ENCODE data around the gene COL4A5.
"Not testable (repeated sequence)": the region's sequence is repeated elsewhere in the genome, so short reads cannot be mapped to it uniquely, and the experiment has no call there.

The COL4A5 gene

GRCh38 chrX:108456971-108457477 lies 17.4 kb downstream of the COL4A5 start:
- DNase-seq (ENCODE audit: low spot score): no peak

GRCh38 chrX:108464604-108465003 lies 25.0 kb downstream of the COL4A5 start:
- no peak for DNase-seq (ENCODE audit: low spot score)

DNA sequence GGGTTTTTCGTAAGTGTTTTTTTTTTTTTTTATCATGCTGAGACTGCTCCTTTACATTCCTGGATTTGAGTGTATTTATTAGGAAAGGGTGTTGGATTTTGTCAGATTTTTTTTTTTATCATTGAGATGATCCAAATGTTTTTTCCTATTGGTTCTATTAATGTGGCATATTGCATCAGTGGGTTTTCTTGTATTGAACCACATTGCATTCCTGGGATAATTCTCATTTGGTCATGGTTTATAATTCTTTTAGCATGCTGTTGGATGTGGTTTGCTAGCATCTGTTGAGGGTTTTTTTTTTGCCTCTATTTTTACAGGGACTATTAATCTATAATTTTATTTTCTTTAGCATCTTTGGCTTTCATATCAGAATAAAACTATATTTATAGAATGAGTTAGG lies 28.8 kb downstream of the COL4A5 start:
- no peak for DNase-seq (ENCODE audit: low spot score)

DNA sequence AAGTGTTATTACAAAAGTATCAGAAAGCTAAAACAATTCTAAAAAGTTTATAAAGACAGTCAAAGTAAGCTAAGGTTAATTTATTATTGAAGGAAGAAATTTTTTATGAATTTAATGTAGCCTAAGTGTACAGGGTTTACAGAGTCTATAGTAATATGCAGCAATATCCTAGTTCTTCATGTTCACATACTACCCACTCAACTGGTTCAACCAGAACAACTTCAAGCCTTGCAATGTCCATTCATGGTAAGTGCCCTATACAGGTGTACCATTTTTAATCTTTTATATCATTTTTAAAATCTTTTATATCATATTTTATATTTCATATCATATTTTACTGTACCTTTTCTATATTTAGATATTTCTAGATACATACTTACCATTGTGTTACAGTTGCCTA lies 34.3 kb downstream of the COL4A5 start:
- no peak for DNase-seq (ENCODE audit: low spot score)

- not testable (repeated sequence) for DNase-seq (ENCODE audit: low spot score)
Measured at GRCh38 chrX:108481528-108481927, 41.9 kb downstream of the COL4A5 start.

DNA sequence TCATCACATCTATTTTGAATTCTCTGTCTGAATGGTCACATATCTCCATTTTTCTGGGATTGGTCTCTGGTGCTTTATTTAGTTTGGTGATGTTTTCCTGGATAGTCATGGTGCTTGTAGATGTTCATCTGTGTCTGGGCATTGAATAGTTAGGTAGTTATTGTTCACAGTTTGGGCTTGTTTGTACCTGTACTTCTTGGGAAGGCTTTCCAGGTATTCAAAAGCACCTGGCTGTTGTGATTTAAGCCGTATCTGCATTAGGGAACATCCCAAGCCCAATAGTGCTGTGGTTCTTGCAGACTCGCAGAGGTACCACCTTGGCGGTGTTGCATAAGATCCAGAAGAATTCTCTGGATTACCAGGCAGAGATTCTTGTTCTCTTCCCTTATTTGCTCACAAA lies 44.6 kb downstream of the COL4A5 start:
- DNase-seq (ENCODE audit: low spot score): no peak

DNA sequence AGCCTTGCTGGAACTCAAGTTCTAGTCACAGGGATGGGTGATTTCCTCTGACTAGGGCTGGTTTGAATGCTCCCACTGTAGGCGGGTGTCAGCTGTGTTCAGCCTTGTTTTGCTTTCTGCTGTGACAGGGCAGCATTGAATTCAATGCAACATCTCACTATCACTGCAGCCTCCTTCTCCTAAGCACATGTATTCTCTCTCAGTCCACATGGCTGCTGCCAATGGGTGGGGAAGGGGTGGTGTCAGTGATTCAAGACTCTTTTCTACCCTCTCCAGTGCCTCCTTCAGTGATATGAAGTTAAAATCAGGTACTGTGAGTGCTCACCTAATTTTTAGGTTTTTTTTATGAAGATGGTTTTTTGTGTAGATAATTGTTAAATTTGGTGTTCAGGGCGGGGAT lies 46.3 kb downstream of the COL4A5 start:
- DNase-seq (ENCODE audit: low spot score): no peak

- no peak for DNase-seq (ENCODE audit: low spot score)
Measured at GRCh38 chrX:108494406-108495090, 54.9 kb downstream of the COL4A5 start.

GRCh38 chrX:108511721-108512120 lies 72.1 kb downstream of the COL4A5 start:
- DNase-seq (ENCODE audit: low spot score): no peak

- peak; percentile 1 for DNase-seq (ENCODE audit: low spot score)
Measured at GRCh38 chrX:108516184-108516583, 76.5 kb downstream of the COL4A5 start.

- no peak for DNase-seq (ENCODE audit: low spot score)
Measured at GRCh38 chrX:108527724-108528123, 88.1 kb downstream of the COL4A5 start.

GRCh38 chrX:108537005-108537404 lies 97.4 kb downstream of the COL4A5 start:
- DNase-seq (ENCODE audit: low spot score): no peak

DNA sequence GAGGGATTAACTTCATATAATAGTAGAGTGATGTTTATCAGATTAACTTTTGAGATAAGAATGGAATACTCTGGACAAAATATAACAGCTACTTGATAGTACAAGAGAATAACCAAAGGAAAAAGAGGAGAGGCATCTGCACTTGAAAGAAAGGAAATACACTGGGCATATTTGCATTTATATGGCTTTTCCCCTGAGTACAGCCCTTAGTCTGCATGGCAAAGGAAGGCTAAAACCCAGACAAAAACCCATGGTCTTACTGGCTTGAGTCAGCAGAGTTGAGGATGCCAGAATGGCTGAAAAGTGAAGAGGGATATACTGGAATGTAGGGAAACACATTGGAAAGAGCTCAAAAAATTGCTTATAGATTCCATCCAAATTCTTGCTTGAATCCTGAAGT lies 101.6 kb downstream of the COL4A5 start:
- DNase-seq (ENCODE audit: low spot score): no peak

GRCh38 chrX:108557580-108557979 lies 117.9 kb downstream of the COL4A5 start:
- no peak for DNase-seq (ENCODE audit: low spot score)

GRCh38 chrX:108558217-108558616 lies 118.6 kb downstream of the COL4A5 start:
- DNase-seq (ENCODE audit: low spot score): no peak

- DNase-seq (ENCODE audit: low spot score): no peak
Measured at GRCh38 chrX:108573136-108573535, 133.5 kb downstream of the COL4A5 start.

DNA sequence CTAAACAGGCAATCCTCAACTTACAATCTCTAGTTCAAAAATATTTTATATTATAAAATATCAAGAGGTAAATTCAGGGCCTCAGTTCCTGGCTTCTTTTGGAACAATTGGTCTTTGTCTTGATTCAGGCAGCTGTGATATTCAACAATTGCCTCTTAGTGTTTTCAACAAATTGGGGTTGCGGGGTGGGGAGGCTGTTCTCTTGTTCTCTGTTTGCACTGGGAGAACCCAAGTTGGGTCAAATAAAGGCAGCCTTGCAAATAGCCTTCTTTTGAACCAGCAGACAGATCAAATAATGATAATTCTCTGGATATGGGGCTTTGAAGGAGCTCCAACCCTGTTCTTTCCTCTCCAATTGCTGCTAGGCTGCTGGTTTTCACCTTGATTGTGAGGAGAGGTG lies 142.5 kb downstream of the COL4A5 start:
- no peak for DNase-seq (ENCODE audit: low spot score)

GRCh38 chrX:108584617-108585211 lies 145.1 kb downstream of the COL4A5 start:
- no peak for DNase-seq (ENCODE audit: low spot score)

DNA sequence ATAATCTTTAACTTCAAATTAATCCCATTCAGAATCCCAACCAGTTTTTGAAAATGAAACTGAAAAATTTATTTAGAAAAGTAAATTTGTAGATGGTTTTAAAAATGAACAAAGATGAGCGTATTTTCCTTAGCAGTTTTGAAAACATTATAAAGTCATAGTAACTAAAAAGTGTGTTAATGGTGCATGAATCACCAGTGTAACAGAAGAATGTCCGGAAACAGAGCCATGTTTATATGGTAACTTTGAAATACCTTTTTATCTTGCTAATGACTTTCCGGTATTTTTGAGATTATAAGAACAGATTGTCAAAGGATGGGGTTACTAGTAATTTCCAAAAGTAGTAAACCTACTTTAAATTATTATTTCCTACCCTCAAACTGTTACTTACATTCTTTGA lies 150.9 kb downstream of the COL4A5 start:
- no peak for DNase-seq (ENCODE audit: low spot score)

- no peak for DNase-seq (ENCODE audit: low spot score)
Measured at GRCh38 chrX:108601276-108601675, 161.6 kb downstream of the COL4A5 start.

GRCh38 chrX:108610141-108610540 lies 170.5 kb downstream of the COL4A5 start:
- DNase-seq (ENCODE audit: low spot score): no peak

GRCh38 chrX:108614616-108615015 lies 175.0 kb downstream of the COL4A5 start:
- DNase-seq (ENCODE audit: low spot score): no peak

- no peak for DNase-seq (ENCODE audit: low spot score)
Measured at GRCh38 chrX:108640817-108641216, 201.2 kb downstream of the COL4A5 start.
